Measurements from ENCODE around the gene BCL2.

GRCh38 chr18:63195326-63196159, 124.0 kb downstream of the BCL2 start:
- TF ChIP-seq CTCF (IDR thresholded peaks at IDR 0.05; ENCODE audit: low read depth, low read length) (no peak), EZH2phosphoT487 (IDR thresholded peaks at IDR 0.05; ENCODE audit: low read depth) (no peak)
